WI38 (cell line): ENCODE measurements around the gene MAMSTR.
"Not testable (repeated sequence)": the region's sequence is repeated elsewhere in the genome, so short reads cannot be mapped to it uniquely, and the experiment has no call there.

Source experiments
- H3K4me3 ChIP-seq: 2 replicates; pipeline ENCODE4 v1.5.1; 2011; ENCODE audit warnings: low read depth, mild to moderate bottlenecking, control low read depth, low read length
- CTCF ChIP-seq: IDR thresholded peaks from 2 replicates; pipeline ENCODE4 v1.5.1; 2012; ENCODE audit warnings: low read depth, mild to moderate bottlenecking, control low read depth, low read length

The MAMSTR gene

GRCh38 chr19:48719263-48720171 lies at the start of gene MAMSTR:
Gene MAMSTR (minus strand): TSS chr19:48719725. CDS start chr19:48719031, 694 bp downstream.
- peak within 1 kb of the TSS; percentile 70 for H3K4me3 ChIP-seq
- no peak for TF ChIP-seq CTCF

- TF ChIP-seq CTCF = no peak
- H3K4me3 ChIP-seq = no peak overlapping the region
These were observed 49.6 kb upstream of the MAMSTR start for GRCh38 chr19:48768994-48769713.

GRCh38 chr19:48768171-48768753 lies 48.7 kb upstream of the MAMSTR start:
- not testable (repeated sequence) for H3K4me3 ChIP-seq

- H3K4me3 ChIP-seq = not testable (repeated sequence)
These were observed 46.3 kb upstream of the MAMSTR start for GRCh38 chr19:48765816-48766215.

- no peak for TF ChIP-seq CTCF
These were observed 41.1 kb upstream of the MAMSTR start for GRCh38 chr19:48760504-48761205.

GRCh38 chr19:48757741-48758144 lies 38.2 kb upstream of the MAMSTR start:
- no peak overlapping the region for H3K4me3 ChIP-seq
- no peak for TF ChIP-seq CTCF

More at GRCh38 chr19:48760504-48761205, 41.1 kb upstream of the MAMSTR start:
- no peak overlapping the region for H3K4me3 ChIP-seq

GRCh38 chr19:48757089-48757675 lies 37.7 kb upstream of the MAMSTR start:
- no peak overlapping the region for H3K4me3 ChIP-seq
- TF ChIP-seq CTCF = no peak
